Panc1 (cell line): ENCODE data around the gene MAST4. TPM values are rescaled to one million over a fixed set of nuclear protein-coding genes. Genes with fewer than 3 reads are reported as not detected.

Experiments used
- ATAC-seq: fragments of 200-7000 bp; cut with Tn5 transposase; 2 replicates; pipeline ENCODE4 v1.9.1; 2020; ENCODE audit warnings: mild to moderate bottlenecking, moderate library complexity
- BruUV-seq: library from RNA; stranded (reverse); fragments of 400-500 nt; replicated peaks from 2 replicates; lab custom pipeline; 2021; lab: Mats Ljungman, UMichigan
- CTCF ChIA-PET: fragments of 300-600 bp; sonication (Branson Sonifier 250); formaldehyde crosslinking; loops from one replicate; lab custom pipeline; 2022; ENCODE audit warnings: antibody characterized with exemption; lab: Charles Lee
- POLR2A ChIA-PET: fragments of 300-600 bp; sonication (Branson Sonifier 250); formaldehyde crosslinking; loops from one replicate; lab custom pipeline; 2022; ENCODE audit warnings: antibody characterized with exemption; lab: Charles Lee
- DNase-seq: peaks from one replicate; pipeline ENCODE4 v3.0.0-alpha.2; 2010; ENCODE audit warnings: low read depth, low spot score
- H3K27ac ChIP-seq: 2 replicates; pipeline ENCODE4 v1.5.1; 2011; ENCODE audit warnings: mild to moderate bottlenecking, low read length, inconsistent platforms
- H3K27me3 ChIP-seq: fragments of 200-500 bp; sonication (Bioruptor generic); 2 replicates; pipeline ENCODE4 v1.6.0; 2014; ENCODE audit warnings: low read length, inconsistent platforms; ENCODE audit not compliant: control insufficient read depth, insufficient read depth
- H3K36me3 ChIP-seq: fragments of 200-500 bp; sonication (Bioruptor generic); 2 replicates; pipeline ENCODE4 v1.5.1; 2014; ENCODE audit warnings: inconsistent platforms, mild to moderate bottlenecking, low read length, moderate library complexity; ENCODE audit not compliant: control insufficient read depth, insufficient read depth
- H3K4me1 ChIP-seq: 2 replicates; pipeline ENCODE4 v1.5.1; 2011; ENCODE audit warnings: inconsistent platforms, mild to moderate bottlenecking, low read length, moderate library complexity; ENCODE audit not compliant: control insufficient read depth, insufficient read depth
- H3K4me3 ChIP-seq, 2 experiments: 2 replicates each; pipeline ENCODE4 v1.5.1; 2011 to 2012; ENCODE audit warnings: low read depth in 2 of 2, low read length in 2 of 2, mild to moderate bottlenecking in 2 of 2, inconsistent platforms in 1 of 2, moderate library complexity in 1 of 2
- H3K9me3 ChIP-seq: fragments of 200-500 bp; sonication (Bioruptor generic); 2 replicates; pipeline ENCODE4 v1.5.1; 2014; ENCODE audit warnings: low read depth, mild to moderate bottlenecking, inconsistent platforms, low read length, moderate library complexity; ENCODE audit not compliant: control insufficient read depth, insufficient read depth
- CTCF ChIP-seq: fragments of 450-650 bp; IDR thresholded peaks from 2 replicates; pipeline ENCODE4 v1.5.1; 2017; ENCODE audit warnings: mild to moderate bottlenecking
- POLR2AphosphoS5 ChIP-seq: IDR thresholded peaks from 2 replicates; pipeline ENCODE4 v1.6.1; 2012; ENCODE audit warnings: mild to moderate bottlenecking, low read depth, low read length, moderate library complexity
- SIN3A ChIP-seq: IDR thresholded peaks from 2 replicates; pipeline ENCODE4 v1.6.1; 2012; ENCODE audit warnings: low read depth, mild to moderate bottlenecking, low read length, moderate library complexity, borderline replicate concordance; ENCODE audit not compliant: insufficient read depth
- TCF7L2 ChIP-seq: IDR thresholded peaks from 2 replicates; pipeline ENCODE4 v1.6.1; 2011; ENCODE audit warnings: mild to moderate bottlenecking, low read depth, low read length, inconsistent platforms
- in situ Hi-C: cut with HindIII; loops from 2 replicates; pipeline ENCODE4 v1.10.0; 2016; ENCODE audit warnings: low sequenced_read_pairs, low pct_unique_long_range_greater_than_20kb
- intact Hi-C: fragments of 100-400 bp; cut with micrococcal nuclease; formaldehyde crosslinking; loops from one replicate; pipeline ENCODE4 v1.10.0; 2022; ENCODE audit not compliant: unreplicated experiment
- total RNA-seq: library from RNA; stranded (reverse); gene quantifications from one replicate; pipeline ENCODE4 v1.2.1, GENCODE V29; 2021; ENCODE audit not compliant: unreplicated experiment
- TF ChIP-seq, protein P1 (sequence below), 2 experiments: IDR thresholded peaks; 2 replicates each; pipeline ENCODE4 v1.6.1; 2011 to 2012; ENCODE audit warnings: low read depth in 2 of 2, control low read depth in 1 of 2, low read length in 1 of 2, mild to moderate bottlenecking in 1 of 2, moderate library complexity in 1 of 2; ENCODE audit not compliant: insufficient read depth in 1 of 2

Gene MAST4
- total RNA-seq, 1 experiment from 2014 or later, result 1.8 TPM

DNA sequence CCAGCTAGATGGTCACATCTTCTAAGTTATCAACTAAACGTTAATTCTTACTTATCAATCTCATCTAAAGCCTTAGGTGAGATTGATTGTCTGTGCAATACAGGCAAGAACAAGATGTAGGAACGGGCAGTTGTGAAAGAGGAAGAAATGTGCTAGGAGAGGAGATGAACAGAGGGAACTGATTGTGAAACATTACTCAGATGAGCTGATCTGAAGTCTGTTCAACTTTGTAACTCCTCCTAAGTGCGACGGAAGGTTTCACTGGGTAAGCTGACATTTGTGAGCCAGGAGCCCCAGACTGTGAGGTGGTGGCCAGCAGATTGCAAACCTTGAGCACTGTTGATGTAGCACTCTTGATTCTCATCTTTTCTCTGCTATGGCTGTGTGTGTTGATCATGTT is 396.4 kb downstream of the MAST4 start:
- H3K27me3 ChIP-seq, result no peaks in the 10 kb centered on the region
- no peak overlapping the region for H3K4me3 ChIP-seq
- no peaks in the 10 kb centered on the region for H3K4me1 ChIP-seq
- no peak overlapping the region for H3K27ac ChIP-seq
- BruUV-seq, result no TSS peak
- no peaks in the 10 kb centered on the region for H3K36me3 ChIP-seq
- TF ChIP-seq SIN3A (no peak), CTCF (no peak)
- ChIA-PET CTCF (no interaction called here), POLR2A (interaction anchor here (0.6 kb wide), 1 partner anchor 383 kb away, joined by 3 read pairs; no protein-coding TSS in a partner anchor)
- intact Hi-C loops, result no loop called here
- H3K9me3 ChIP-seq, result no peaks in the 10 kb centered on the region
- ATAC-seq (no peak), DNase-seq (no peak)
- in situ Hi-C loops, result no loop called here

GRCh38 chr5:66993448-66993847 is 397.3 kb downstream of the MAST4 start:
- Histone ChIP-seq H3K4me3 (no peak overlapping the region), H3K9me3 (no peaks in the 10 kb centered on the region), H3K27ac (no peak overlapping the region), H3K36me3 (no peaks in the 10 kb centered on the region), H3K27me3 (no peaks in the 10 kb centered on the region), H3K4me1 (no peaks in the 10 kb centered on the region)
- ChIA-PET POLR2A (no interaction called here), CTCF (no interaction called here)
- in situ Hi-C loops, result no loop called here
- BruUV-seq, result no TSS peak
- intact Hi-C loops, result no loop called here
- TF ChIP-seq CTCF (no peak), TCF7L2 (no peak), POLR2AphosphoS5 (no peak), SIN3A (no peak)
- TF ChIP-seq, protein P1, sequence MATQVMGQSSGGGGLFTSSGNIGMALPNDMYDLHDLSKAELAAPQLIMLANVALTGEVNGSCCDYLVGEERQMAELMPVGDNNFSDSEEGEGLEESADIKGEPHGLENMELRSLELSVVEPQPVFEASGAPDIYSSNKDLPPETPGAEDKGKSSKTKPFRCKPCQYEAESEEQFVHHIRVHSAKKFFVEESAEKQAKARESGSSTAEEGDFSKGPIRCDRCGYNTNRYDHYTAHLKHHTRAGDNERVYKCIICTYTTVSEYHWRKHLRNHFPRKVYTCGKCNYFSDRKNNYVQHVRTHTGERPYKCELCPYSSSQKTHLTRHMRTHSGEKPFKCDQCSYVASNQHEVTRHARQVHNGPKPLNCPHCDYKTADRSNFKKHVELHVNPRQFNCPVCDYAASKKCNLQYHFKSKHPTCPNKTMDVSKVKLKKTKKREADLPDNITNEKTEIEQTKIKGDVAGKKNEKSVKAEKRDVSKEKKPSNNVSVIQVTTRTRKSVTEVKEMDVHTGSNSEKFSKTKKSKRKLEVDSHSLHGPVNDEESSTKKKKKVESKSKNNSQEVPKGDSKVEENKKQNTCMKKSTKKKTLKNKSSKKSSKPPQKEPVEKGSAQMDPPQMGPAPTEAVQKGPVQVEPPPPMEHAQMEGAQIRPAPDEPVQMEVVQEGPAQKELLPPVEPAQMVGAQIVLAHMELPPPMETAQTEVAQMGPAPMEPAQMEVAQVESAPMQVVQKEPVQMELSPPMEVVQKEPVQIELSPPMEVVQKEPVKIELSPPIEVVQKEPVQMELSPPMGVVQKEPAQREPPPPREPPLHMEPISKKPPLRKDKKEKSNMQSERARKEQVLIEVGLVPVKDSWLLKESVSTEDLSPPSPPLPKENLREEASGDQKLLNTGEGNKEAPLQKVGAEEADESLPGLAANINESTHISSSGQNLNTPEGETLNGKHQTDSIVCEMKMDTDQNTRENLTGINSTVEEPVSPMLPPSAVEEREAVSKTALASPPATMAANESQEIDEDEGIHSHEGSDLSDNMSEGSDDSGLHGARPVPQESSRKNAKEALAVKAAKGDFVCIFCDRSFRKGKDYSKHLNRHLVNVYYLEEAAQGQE (IDR thresholded peaks at IDR 0.05; ENCODE audit: insufficient read depth in 1 of 2, low read depth in 2 of 2, low read length in 1 of 2), result no peak
- ATAC-seq (no peak), DNase-seq (no peak)
